Hepatocyte (in vitro differentiated cells): ENCODE data around the gene LYZL1. TPM values are rescaled to one million over a fixed set of nuclear protein-coding genes. Genes with fewer than 3 reads are reported as not detected.
A peak's percentile ranks its signal among the peaks of the same experiment; 100 is the strongest.

ENCODE experiments used
- DNase-seq: peaks from one replicate; pipeline ENCODE4 v3.0.0-alpha.2; 2016; ENCODE audit warnings: low spot score
- H2AFZ ChIP-seq: fragments of 200-600 bp; sonication (generic); 2 replicates; pipeline ENCODE4 v1.6.0; 2016; ENCODE audit warnings: antibody characterized with exemption, mild to moderate bottlenecking
- H3K27ac ChIP-seq: fragments of 200-600 bp; sonication (generic); 2 replicates; pipeline ENCODE4 v1.5.1; 2016; ENCODE audit warnings: mild to moderate bottlenecking
- H3K27me3 ChIP-seq: fragments of 200-600 bp; sonication (generic); 2 replicates; pipeline ENCODE4 v1.6.1; 2016
- H3K36me3 ChIP-seq: fragments of 200-600 bp; sonication (generic); replicated peaks from 2 replicates; pipeline ENCODE4 v1.5.1; 2016; ENCODE audit warnings: low read depth; ENCODE audit not compliant: insufficient read depth
- H3K4me1 ChIP-seq: fragments of 200-600 bp; sonication (generic); 2 replicates; pipeline ENCODE4 v1.5.1; 2016; ENCODE audit warnings: mild to moderate bottlenecking, moderate library complexity; ENCODE audit not compliant: insufficient read depth
- H3K4me2 ChIP-seq: fragments of 200-600 bp; sonication (generic); 2 replicates; pipeline ENCODE4 v1.6.0; 2016
- H3K4me3 ChIP-seq: fragments of 200-600 bp; sonication (generic); 2 replicates; pipeline ENCODE4 v1.5.1; 2016; ENCODE audit warnings: mild to moderate bottlenecking
- H3K79me2 ChIP-seq: fragments of 200-600 bp; sonication (generic); 2 replicates; pipeline ENCODE4 v1.6.0; 2017; ENCODE audit warnings: mild to moderate bottlenecking
- H3K9me2 ChIP-seq: fragments of 200-600 bp; sonication (generic); replicated peaks from 2 replicates; pipeline ENCODE4 v1.6.0; 2017; ENCODE audit warnings: mild to moderate bottlenecking; ENCODE audit not compliant: insufficient read depth
- H3K9me3 ChIP-seq: fragments of 200-600 bp; sonication (generic); 2 replicates; pipeline ENCODE4 v1.5.1; 2016; ENCODE audit warnings: low read depth, mild to moderate bottlenecking
- H4K20me1 ChIP-seq: fragments of 200-600 bp; sonication (generic); 2 replicates; pipeline ENCODE4 v1.6.0; 2016; ENCODE audit warnings: mild to moderate bottlenecking; ENCODE audit not compliant: insufficient read depth, poor library complexity, severe bottlenecking
- CTCF ChIP-seq: fragments of 200-600 bp; sonication (generic); IDR thresholded peaks from 2 replicates; pipeline ENCODE4 v1.5.1; 2016; ENCODE audit warnings: antibody characterized with exemption, mild to moderate bottlenecking; ENCODE audit not compliant: poor library complexity
- EZH2 ChIP-seq: fragments of 200-600 bp; sonication (generic); IDR thresholded peaks from 2 replicates; pipeline ENCODE4 v1.6.1; 2016; ENCODE audit warnings: antibody characterized with exemption, mild to moderate bottlenecking, borderline replicate concordance
- EZH2phosphoT487 ChIP-seq: fragments of 200-600 bp; sonication (generic); IDR thresholded peaks from one replicate; pipeline ENCODE4 v1.6.1; 2018; ENCODE audit warnings: antibody characterized with exemption, mild to moderate bottlenecking, low read depth, moderate library complexity; ENCODE audit not compliant: unreplicated experiment, severe bottlenecking
- WGBS: methylation state at CpG from one replicate; pipeline ENCODE4 v1.1.6; 2016; ENCODE audit warnings: low lambda C conversion rate; ENCODE audit errors: missing lambda C conversion rate; 5-methylcytosine and 5-hydroxymethylcytosine counted together
- polyA plus RNA-seq: library from polyadenylated mRNA; unstranded; fragments of >200 nt; fragmentation: Nextera tagmentation; extraction: Ambion mirVana; gene quantifications from 2 replicates; pipeline ENCODE4 v1.2.1, GENCODE V29; 2016
- total RNA-seq: library from RNA; depleted of rRNA; stranded (reverse); fragments of >200 nt; gene quantifications from 2 replicates; pipeline ENCODE4 v1.2.3, GENCODE V29; 2014

The LYZL1 gene
- total and polyA plus RNA-seq, 2 experiments from 2014 or later: not detected

- TF ChIP-seq EZH2: no peak
- TF ChIP-seq CTCF: no peak
- TF ChIP-seq EZH2phosphoT487: no peak
- no peak overlapping the region for H2AFZ ChIP-seq
- H3K27ac ChIP-seq: peak overlapping the region; percentile 66
- no peak for DNase-seq
- no peak overlapping the region for H3K4me3 ChIP-seq
- no peaks in the 10 kb centered on the region for H4K20me1 ChIP-seq
- H3K79me2 ChIP-seq: no peaks in the 10 kb centered on the region
- H3K36me3 ChIP-seq: no peaks in the 10 kb centered on the region
- H3K9me2 ChIP-seq: no peaks in the 10 kb centered on the region
- no peaks in the 10 kb centered on the region for H3K9me3 ChIP-seq
- no peaks in the 10 kb centered on the region for H3K27me3 ChIP-seq
- peaks cover 56% of the 10 kb centered on the region for H3K4me1 ChIP-seq
- peak overlapping the region; percentile 25 for H3K4me2 ChIP-seq
- 52% methylated on average over 3 of the region's 3 CpGs for WGBS
Measured at GRCh38 chr10:29255104-29255503, 33.8 kb upstream of the LYZL1 start.

GRCh38 chr10:29256019-29256418, 32.9 kb upstream of the LYZL1 start:
- Histone ChIP-seq H3K79me2 (no peaks in the 10 kb centered on the region), H3K27me3 (no peaks in the 10 kb centered on the region), H3K27ac (peak overlapping the region; percentile 66), H3K36me3 (no peaks in the 10 kb centered on the region), H3K9me3 (no peaks in the 10 kb centered on the region), H3K4me1 (peaks cover 56% of the 10 kb centered on the region), H3K4me2 (peak overlapping the region; percentile 38), H4K20me1 (no peaks in the 10 kb centered on the region), H3K4me3 (no peak overlapping the region), H2AFZ (no peak overlapping the region), H3K9me2 (no peaks in the 10 kb centered on the region)
- WGBS: 44% methylated on average over 7 of the region's 7 CpGs
- TF ChIP-seq EZH2 (no peak), CTCF (no peak), EZH2phosphoT487 (no peak)
- DNase-seq: no peak

GRCh38 chr10:29256586-29256985, 32.3 kb upstream of the LYZL1 start:
- Histone ChIP-seq H3K79me2 (no peaks in the 10 kb centered on the region), H3K9me2 (no peaks in the 10 kb centered on the region), H2AFZ (no peak overlapping the region), H3K27me3 (no peaks in the 10 kb centered on the region), H4K20me1 (no peaks in the 10 kb centered on the region), H3K27ac (peak overlapping the region; percentile 66), H3K9me3 (no peaks in the 10 kb centered on the region), H3K36me3 (no peaks in the 10 kb centered on the region), H3K4me2 (peak overlapping the region; percentile 38), H3K4me1 (peaks cover 56% of the 10 kb centered on the region), H3K4me3 (no peak overlapping the region)
- 10% methylated on average over 1 of the region's 1 CpG for WGBS
- TF ChIP-seq EZH2: no peak
- no peak for TF ChIP-seq EZH2phosphoT487
- no peak for TF ChIP-seq CTCF
- DNase-seq: no peak

GRCh38 chr10:29257106-29257783, 31.6 kb upstream of the LYZL1 start:
- no peaks in the 10 kb centered on the region for H3K9me2 ChIP-seq
- H2AFZ ChIP-seq: no peak overlapping the region
- H3K79me2 ChIP-seq: no peaks in the 10 kb centered on the region
- 26% methylated on average over 11 of the region's 11 CpGs for WGBS
- no peak overlapping the region for H3K4me3 ChIP-seq
- no peaks in the 10 kb centered on the region for H3K27me3 ChIP-seq
- no peaks in the 10 kb centered on the region for H3K9me3 ChIP-seq
- peaks cover 56% of the 10 kb centered on the region for H3K4me1 ChIP-seq
- H3K27ac ChIP-seq: peak overlapping the region; percentile 66
- no peaks in the 10 kb centered on the region for H3K36me3 ChIP-seq
- H3K4me2 ChIP-seq: peak overlapping the region; percentile 38
- TF ChIP-seq EZH2phosphoT487 (no peak), CTCF (no peak), EZH2 (no peak)
- no peaks in the 10 kb centered on the region for H4K20me1 ChIP-seq
- peak; percentile 84 for DNase-seq
